ENCODE data around the gene U2AF1L4. TPM values are rescaled to one million over a fixed set of nuclear protein-coding genes. Genes with fewer than 3 reads are reported as not detected.

Gene U2AF1L4
- total and polyA plus RNA-seq, 2 donors (not counting 3 experiments of a cell fraction or from before 2014, with no cell fraction given), result 5.6 to 13.5 TPM

GRCh38 chr19:35744430-35745327 lies 539 bp downstream of the U2AF1L4 start:
- Histone ChIP-seq H3K36me3 (ENCODE audit: control insufficient read depth in 2 of 2, extremely low read depth in 1 of 2, insufficient read depth in 2 of 2, low read length in 2 of 2) (no peaks in the 10 kb centered on the region), H3K27me3 (ENCODE audit: control insufficient read depth in 2 of 2, insufficient read depth in 2 of 2, low read length in 2 of 2) (no peaks in the 10 kb centered on the region), H2AFZ (ENCODE audit: low read depth, low read length) (peak overlapping the region; percentile 90), H3K9me3 (replicated peaks; ENCODE audit: control insufficient read depth, insufficient read depth, low read length) (no peaks in the 10 kb centered on the region), H3K27ac (ENCODE audit: insufficient read depth, low read depth, low read length) (peak overlapping the region; percentile 88), H3K4me1 (ENCODE audit: control insufficient read depth, extremely low read depth, insufficient read depth, low read length) (peaks cover 29% of the 10 kb centered on the region), H4K20me1 (replicated peaks; ENCODE audit: control insufficient read depth, extremely low read depth, insufficient read depth, low read length) (no peaks in the 10 kb centered on the region), H3K79me2 (ENCODE audit: control insufficient read depth, insufficient read depth, low read length) (peaks cover 16% of the 10 kb centered on the region), H3K9me1 (replicated peaks; ENCODE audit: control insufficient read depth, extremely low read depth, insufficient read depth, low read length) (no peaks in the 10 kb centered on the region), H3K9ac (replicated peaks; ENCODE audit: extremely low read depth, insufficient read depth, low read length) (peak overlapping the region; percentile 93), H3K4me2 (ENCODE audit: insufficient read depth, low read length) (peak overlapping the region; percentile 84), H3K4me3 (replicated peaks in 1 of 3; ENCODE audit: insufficient read depth in 1 of 3, low read depth in 1 of 3, low read length in 3 of 3) (peak overlapping the region; percentile 49 to 75 (median 71))
- peak; percentile 99 for FAIRE-seq
- TF ChIP-seq JUN (IDR thresholded peaks at IDR 0.05; ENCODE audit: borderline replicate concordance, insufficient read depth, insufficient read length, low read depth) (no peak), FOS (IDR thresholded peaks at IDR 0.05; ENCODE audit: borderline replicate concordance, insufficient read depth, low read length) (no peak), POLR2A (IDR thresholded peaks at IDR 0.05; ENCODE audit: low read depth, low read length) (peak; percentile 63), POLR2AphosphoS5 (IDR thresholded peaks at IDR 0.05; ENCODE audit: insufficient read depth, low read depth, low read length) (peak; percentile 73), EZH2 (IDR thresholded peaks at IDR 0.05; ENCODE audit: borderline replicate concordance, low read depth, low read length, severe bottlenecking) (no peak), GATA2 (IDR thresholded peaks at IDR 0.05; ENCODE audit: insufficient read depth, insufficient read length, low read depth, low read length) (no peak), MYC (IDR thresholded peaks at IDR 0.05; ENCODE audit: low read depth, low read length) (no peak)
- TF ChIP-seq, protein P1, sequence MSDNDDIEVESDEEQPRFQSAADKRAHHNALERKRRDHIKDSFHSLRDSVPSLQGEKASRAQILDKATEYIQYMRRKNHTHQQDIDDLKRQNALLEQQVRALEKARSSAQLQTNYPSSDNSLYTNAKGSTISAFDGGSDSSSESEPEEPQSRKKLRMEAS (IDR thresholded peaks at IDR 0.05; ENCODE audit: insufficient read depth, insufficient read length), result no peak
- TF ChIP-seq, protein P2, sequence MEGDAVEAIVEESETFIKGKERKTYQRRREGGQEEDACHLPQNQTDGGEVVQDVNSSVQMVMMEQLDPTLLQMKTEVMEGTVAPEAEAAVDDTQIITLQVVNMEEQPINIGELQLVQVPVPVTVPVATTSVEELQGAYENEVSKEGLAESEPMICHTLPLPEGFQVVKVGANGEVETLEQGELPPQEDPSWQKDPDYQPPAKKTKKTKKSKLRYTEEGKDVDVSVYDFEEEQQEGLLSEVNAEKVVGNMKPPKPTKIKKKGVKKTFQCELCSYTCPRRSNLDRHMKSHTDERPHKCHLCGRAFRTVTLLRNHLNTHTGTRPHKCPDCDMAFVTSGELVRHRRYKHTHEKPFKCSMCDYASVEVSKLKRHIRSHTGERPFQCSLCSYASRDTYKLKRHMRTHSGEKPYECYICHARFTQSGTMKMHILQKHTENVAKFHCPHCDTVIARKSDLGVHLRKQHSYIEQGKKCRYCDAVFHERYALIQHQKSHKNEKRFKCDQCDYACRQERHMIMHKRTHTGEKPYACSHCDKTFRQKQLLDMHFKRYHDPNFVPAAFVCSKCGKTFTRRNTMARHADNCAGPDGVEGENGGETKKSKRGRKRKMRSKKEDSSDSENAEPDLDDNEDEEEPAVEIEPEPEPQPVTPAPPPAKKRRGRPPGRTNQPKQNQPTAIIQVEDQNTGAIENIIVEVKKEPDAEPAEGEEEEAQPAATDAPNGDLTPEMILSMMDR (IDR thresholded peaks at IDR 0.05; ENCODE audit: extremely low read depth in 1 of 2, insufficient read depth in 1 of 2, low read depth in 1 of 2, low read length in 2 of 2), result peak; percentile 42 to 63
- intact Hi-C loops (cut with micrococcal nuclease), result loop anchor here (1.0 to 2.0 kb wide), 4 partner anchors 14 to 187 kb away; partner anchors contain the start of gene PROSER3
- ChIA-PET POLR2A (interaction anchor here (0.6 to 0.8 kb wide), 3 partner anchors 107 to 201 kb away, joined by 3 to 4 read pairs (median 4); no protein-coding TSS in a partner anchor), CTCF (interaction anchor here (0.6 to 1.9 kb wide), 9 partner anchors 12 to 188 kb away, joined by 3 to 7 read pairs (median 3); partner anchors contain the start of genes HSPB6 and KMT2B)
- BruUV-seq (replicated peaks), result TSS peak; percentile 64
- dilution Hi-C loops (cut with MboI; ENCODE audit: extremely low pct_ligation_motif_present, low sequenced_read_pairs), result no loop called here
- DNase-seq (ENCODE audit: low read depth, low spot score), result peak; percentile 95
